Astrocyte (in vitro differentiated cells and primary cell): ENCODE results near the gene SCP2D1. TPM values are rescaled to one million over a fixed set of nuclear protein-coding genes. Genes with fewer than 3 reads are reported as not detected.

Experiments
- DNase-seq: peaks from one replicate; pipeline ENCODE4 v3.0.0-alpha.2; 2010; ENCODE audit warnings: low read depth
- FAIRE-seq: peaks from 2 replicates; lab custom pipeline; 2011; peaks lifted over from hg19 to GRCh38; lab: Jason Lieb, UNC
- H2AFZ ChIP-seq: 2 replicates; pipeline ENCODE4 v1.6.0; 2012; ENCODE audit warnings: low read depth, low read length, inconsistent platforms
- H3K27ac ChIP-seq: 2 replicates; pipeline ENCODE4 v1.5.1; 2011; ENCODE audit warnings: low read depth, low read length, inconsistent platforms
- H3K27me3 ChIP-seq: 2 replicates; pipeline ENCODE4 v1.6.0; 2011; ENCODE audit warnings: low read length, inconsistent platforms; ENCODE audit not compliant: insufficient read depth
- H3K36me3 ChIP-seq: 2 replicates; pipeline ENCODE4 v1.5.1; 2011; ENCODE audit warnings: low read length, inconsistent platforms; ENCODE audit not compliant: insufficient read depth
- H3K4me1 ChIP-seq: 2 replicates; pipeline ENCODE4 v1.5.1; 2011; ENCODE audit warnings: low read length, inconsistent platforms; ENCODE audit not compliant: insufficient read depth
- H3K4me2 ChIP-seq: 2 replicates; pipeline ENCODE4 v1.6.0; 2012; ENCODE audit warnings: low read length, inconsistent platforms
- H3K4me3 ChIP-seq: 2 replicates; pipeline ENCODE4 v1.5.1; 2011; ENCODE audit warnings: low read depth, mild to moderate bottlenecking, low read length, inconsistent platforms; ENCODE audit not compliant: insufficient read depth
- H3K79me2 ChIP-seq: 2 replicates; pipeline ENCODE4 v1.6.0; 2012; ENCODE audit warnings: mild to moderate bottlenecking, low read length, inconsistent platforms; ENCODE audit not compliant: insufficient read depth
- H3K9ac ChIP-seq: 2 replicates; pipeline ENCODE4 v1.6.0; 2012; ENCODE audit warnings: mild to moderate bottlenecking, low read length, inconsistent platforms
- H3K9me3 ChIP-seq: 2 replicates; pipeline ENCODE4 v1.5.1; 2012; ENCODE audit warnings: low read depth, mild to moderate bottlenecking, low read length, inconsistent platforms; ENCODE audit not compliant: insufficient read depth
- H4K20me1 ChIP-seq: 2 replicates; pipeline ENCODE4 v1.6.0; 2012; ENCODE audit warnings: low read length, inconsistent platforms; ENCODE audit not compliant: insufficient read depth
- H3K27ac Mint-ChIP-seq: one replicate; pipeline ENCODE4 v1.8.0; 2021; ENCODE audit warnings: mild to moderate bottlenecking, mixed read lengths; ENCODE audit not compliant: unreplicated experiment
- H3K27me3 Mint-ChIP-seq: one replicate; pipeline ENCODE4 v1.8.0; 2021; ENCODE audit warnings: low read depth, mixed read lengths; ENCODE audit not compliant: unreplicated experiment
- H3K36me3 Mint-ChIP-seq: one replicate; pipeline ENCODE4 v1.8.0; 2021; ENCODE audit warnings: low read depth, mixed read lengths; ENCODE audit not compliant: unreplicated experiment
- H3K4me1 Mint-ChIP-seq: one replicate; pipeline ENCODE4 v1.8.0; 2021; ENCODE audit warnings: low read depth, mixed read lengths; ENCODE audit not compliant: unreplicated experiment
- H3K4me3 Mint-ChIP-seq: one replicate; pipeline ENCODE4 v1.8.0; 2021; ENCODE audit warnings: mild to moderate bottlenecking, moderate library complexity, mixed read lengths; ENCODE audit not compliant: unreplicated experiment
- H3K9me3 Mint-ChIP-seq: one replicate; pipeline ENCODE4 v1.8.0; 2021; ENCODE audit warnings: mild to moderate bottlenecking, mixed read lengths; ENCODE audit not compliant: unreplicated experiment
- EZH2 ChIP-seq: IDR thresholded peaks from 2 replicates; pipeline ENCODE4 v1.6.1; 2012; ENCODE audit warnings: mild to moderate bottlenecking, low read length, inconsistent platforms; ENCODE audit not compliant: insufficient read depth
- total RNA-seq: library from RNA; stranded (reverse); gene quantifications from 2 replicates; pipeline ENCODE4 v1.2.1, GENCODE V29; 2021
- TF ChIP-seq, protein P1 (sequence below): IDR thresholded peaks from 2 replicates; pipeline ENCODE4 v1.5.1; 2011; ENCODE audit warnings: low read depth, mild to moderate bottlenecking, inconsistent platforms, low read length, moderate library complexity; ENCODE audit not compliant: insufficient read depth

SCP2D1 gene
- total RNA-seq, 1 donor from 2014 or later, result not detected

GRCh38 chr20:18847226-18847755 lies 33.7 kb downstream of the SCP2D1 start:
- Mint-ChIP-seq H3K27ac (no peak overlapping the region), H3K36me3 (no peaks in the 10 kb centered on the region), H3K27me3 (peaks cover 9% of the 10 kb centered on the region), H3K9me3 (no peaks in the 10 kb centered on the region), H3K4me1 (peaks cover 2% of the 10 kb centered on the region), H3K4me3 (no peak overlapping the region)
- Histone ChIP-seq H3K4me3 (no peak overlapping the region), H2AFZ (no peak overlapping the region), H3K36me3 (no peaks in the 10 kb centered on the region), H3K27ac (no peak overlapping the region), H3K27me3 (no peaks in the 10 kb centered on the region), H3K9ac (no peak overlapping the region), H4K20me1 (no peaks in the 10 kb centered on the region), H3K4me1 (no peaks in the 10 kb centered on the region), H3K79me2 (no peaks in the 10 kb centered on the region), H3K4me2 (no peak overlapping the region), H3K9me3 (peaks cover 2% of the 10 kb centered on the region)
- FAIRE-seq (no peak), DNase-seq (no peak)
- TF ChIP-seq, protein P1, sequence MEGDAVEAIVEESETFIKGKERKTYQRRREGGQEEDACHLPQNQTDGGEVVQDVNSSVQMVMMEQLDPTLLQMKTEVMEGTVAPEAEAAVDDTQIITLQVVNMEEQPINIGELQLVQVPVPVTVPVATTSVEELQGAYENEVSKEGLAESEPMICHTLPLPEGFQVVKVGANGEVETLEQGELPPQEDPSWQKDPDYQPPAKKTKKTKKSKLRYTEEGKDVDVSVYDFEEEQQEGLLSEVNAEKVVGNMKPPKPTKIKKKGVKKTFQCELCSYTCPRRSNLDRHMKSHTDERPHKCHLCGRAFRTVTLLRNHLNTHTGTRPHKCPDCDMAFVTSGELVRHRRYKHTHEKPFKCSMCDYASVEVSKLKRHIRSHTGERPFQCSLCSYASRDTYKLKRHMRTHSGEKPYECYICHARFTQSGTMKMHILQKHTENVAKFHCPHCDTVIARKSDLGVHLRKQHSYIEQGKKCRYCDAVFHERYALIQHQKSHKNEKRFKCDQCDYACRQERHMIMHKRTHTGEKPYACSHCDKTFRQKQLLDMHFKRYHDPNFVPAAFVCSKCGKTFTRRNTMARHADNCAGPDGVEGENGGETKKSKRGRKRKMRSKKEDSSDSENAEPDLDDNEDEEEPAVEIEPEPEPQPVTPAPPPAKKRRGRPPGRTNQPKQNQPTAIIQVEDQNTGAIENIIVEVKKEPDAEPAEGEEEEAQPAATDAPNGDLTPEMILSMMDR, result no peak
- TF ChIP-seq EZH2, result no peak

- H3K9ac ChIP-seq, result no peak overlapping the region
- DNase-seq, result no peak
- no peaks in the 10 kb centered on the region for H4K20me1 ChIP-seq
- H3K36me3 Mint-ChIP-seq, result no peaks in the 10 kb centered on the region
- H2AFZ ChIP-seq, result no peak overlapping the region
- H3K36me3 ChIP-seq, result no peaks in the 10 kb centered on the region
- no peak for FAIRE-seq
- TF ChIP-seq EZH2, result no peak
- TF ChIP-seq, protein P1, result no peak
- peaks cover 2% of the 10 kb centered on the region for H3K9me3 ChIP-seq
- peaks cover 6% of the 10 kb centered on the region for H3K4me1 Mint-ChIP-seq
- peaks cover 3% of the 10 kb centered on the region for H3K27me3 Mint-ChIP-seq
- no peak overlapping the region for H3K4me3 Mint-ChIP-seq
- no peak overlapping the region for H3K27ac ChIP-seq
- no peak overlapping the region for H3K4me2 ChIP-seq
- H3K27me3 ChIP-seq, result no peaks in the 10 kb centered on the region
- no peaks in the 10 kb centered on the region for H3K79me2 ChIP-seq
- no peak overlapping the region for H3K27ac Mint-ChIP-seq
- H3K4me1 ChIP-seq, result no peaks in the 10 kb centered on the region
- peaks cover 2% of the 10 kb centered on the region for H3K9me3 Mint-ChIP-seq
- no peak overlapping the region for H3K4me3 ChIP-seq
Observed at GRCh38 chr20:18849131-18849530, 35.5 kb downstream of the SCP2D1 start.

DNA sequence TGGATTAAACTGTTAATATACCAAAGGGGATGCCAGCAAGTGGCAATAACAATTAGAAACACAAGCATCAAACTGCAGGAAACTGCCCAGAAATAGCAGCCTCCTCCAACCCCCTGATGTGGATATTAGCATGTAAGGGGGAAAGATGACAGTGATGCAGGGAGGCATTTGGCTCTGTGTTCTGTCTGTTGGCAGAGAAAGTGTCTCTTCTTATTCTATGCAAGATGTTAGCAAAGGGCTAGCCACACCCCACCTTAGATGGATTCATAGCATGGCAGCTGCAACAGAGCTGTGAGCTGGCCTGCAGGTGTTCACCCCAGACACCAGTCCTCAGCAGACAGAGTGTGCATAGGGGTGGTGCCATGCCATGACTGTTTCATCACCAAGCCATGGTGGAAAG lies 38.0 kb downstream of the SCP2D1 start:
- Histone ChIP-seq H3K9me3 (peaks cover 5% of the 10 kb centered on the region), H3K4me2 (no peak overlapping the region), H3K27ac (no peak overlapping the region), H3K79me2 (no peaks in the 10 kb centered on the region), H2AFZ (no peak overlapping the region), H3K4me3 (no peak overlapping the region), H3K9ac (no peak overlapping the region), H3K4me1 (no peaks in the 10 kb centered on the region), H3K36me3 (no peaks in the 10 kb centered on the region), H3K27me3 (no peaks in the 10 kb centered on the region), H4K20me1 (no peaks in the 10 kb centered on the region)
- no peak overlapping the region for H3K27ac Mint-ChIP-seq
- H3K4me1 Mint-ChIP-seq, result peaks cover 6% of the 10 kb centered on the region
- TF ChIP-seq, protein P1, result no peak
- TF ChIP-seq EZH2, result no peak
- H3K4me3 Mint-ChIP-seq, result no peak overlapping the region
- H3K27me3 Mint-ChIP-seq, result peaks cover 4% of the 10 kb centered on the region
- no peak for FAIRE-seq
- H3K9me3 Mint-ChIP-seq, result peaks cover 2% of the 10 kb centered on the region
- no peaks in the 10 kb centered on the region for H3K36me3 Mint-ChIP-seq
- no peak for DNase-seq
